HepG2 (cell line): ENCODE measurements around the gene SKIDA1. TPM values are rescaled to one million over a fixed set of nuclear protein-coding genes. Genes with fewer than 3 reads are reported as not detected.
A peak's percentile ranks its signal among the peaks of the same experiment; 100 is the strongest.

Experiments used
- CHCHD3 ChIP-seq: sonication (generic); formaldehyde crosslinking; IDR thresholded peaks from 2 replicates; pipeline ENCODE4 v1.8.0; 2022; ENCODE audit warnings: mild to moderate bottlenecking, missing genetic modification reagents, moderate library complexity
- HBP1 ChIP-seq: IDR thresholded peaks from 2 replicates; pipeline ENCODE4 v1.6.1; 2016; ENCODE audit warnings: low read depth, control low read depth
- HIVEP1 ChIP-seq: sonication (generic); formaldehyde crosslinking; IDR thresholded peaks from 2 replicates; pipeline ENCODE4 v1.4.0; 2020; ENCODE audit warnings: mild to moderate bottlenecking, missing genetic modification reagents
- HMG20B ChIP-seq: conservative IDR thresholded peaks from 2 replicates; pipeline ENCODE4 v1.6.1; 2016; ENCODE audit warnings: missing genetic modification reagents, missing compliant biosample characterization
- HNRNPK ChIP-seq: fragments of 200-400 bp; formaldehyde crosslinking; IDR thresholded peaks from 2 replicates; pipeline ENCODE4 v1.6.1; 2018; ENCODE audit warnings: low read length, low read depth, moderate library complexity, mild to moderate bottlenecking; ENCODE audit not compliant: poor library complexity, severe bottlenecking
- KAT7 ChIP-seq: IDR thresholded peaks from 2 replicates; pipeline ENCODE4 v1.6.1; 2018; ENCODE audit warnings: borderline replicate concordance, missing compliant biosample characterization
- KDM5B ChIP-seq: sonication (generic); formaldehyde crosslinking; IDR thresholded peaks from 2 replicates; pipeline ENCODE4 v1.4.0; 2020; ENCODE audit warnings: missing genetic modification reagents, mild to moderate bottlenecking, borderline replicate concordance
- PAX8 ChIP-seq: sonication (generic); formaldehyde crosslinking; IDR thresholded peaks from 2 replicates; pipeline ENCODE4 v1.8.0; 2022; ENCODE audit warnings: mild to moderate bottlenecking, missing genetic modification reagents, borderline replicate concordance
- POLR2AphosphoS2 ChIP-seq: IDR thresholded peaks from 2 replicates; pipeline ENCODE4 v1.6.1; 2011; ENCODE audit warnings: low read depth, low read length, improper control_type of control experiment
- RARG ChIP-seq: sonication (generic); formaldehyde crosslinking; IDR thresholded peaks from 2 replicates; pipeline ENCODE4 v1.4.0; 2020; ENCODE audit warnings: low read depth, mild to moderate bottlenecking, missing genetic modification reagents
- RFX3 ChIP-seq: IDR thresholded peaks from 2 replicates; pipeline ENCODE4 v1.6.1; 2016; ENCODE audit warnings: missing biosample characterization, missing genetic modification reagents
- TAF15 ChIP-seq: fragments of 200-400 bp; formaldehyde crosslinking; IDR thresholded peaks from one replicate; pipeline ENCODE4 v1.6.1; 2018; ENCODE audit warnings: mild to moderate bottlenecking, low read depth, low read length; ENCODE audit not compliant: poor library complexity, severe bottlenecking
- TARDBP ChIP-seq: sonication (generic); formaldehyde crosslinking; IDR thresholded peaks from 2 replicates; pipeline ENCODE4 v1.8.0; 2022; ENCODE audit warnings: mild to moderate bottlenecking, missing genetic modification reagents
- ZIK1 ChIP-seq: sonication (generic); formaldehyde crosslinking; IDR thresholded peaks from 2 replicates; pipeline ENCODE4 v1.5.0; 2020; ENCODE audit warnings: mild to moderate bottlenecking, low read depth, missing genetic modification reagents, borderline replicate concordance
- ZNF230 ChIP-seq: sonication (generic); formaldehyde crosslinking; IDR thresholded peaks from 2 replicates; pipeline ENCODE4 v1.4.0; 2020; ENCODE audit warnings: mild to moderate bottlenecking, missing genetic modification reagents
- ZNF318 ChIP-seq: sonication (generic); formaldehyde crosslinking; IDR thresholded peaks from 2 replicates; pipeline ENCODE4 v1.4.0; 2020; ENCODE audit warnings: mild to moderate bottlenecking, missing genetic modification reagents
- ZNF354B ChIP-seq: sonication (generic); formaldehyde crosslinking; IDR thresholded peaks from 2 replicates; pipeline ENCODE4 v1.8.0; 2022; ENCODE audit warnings: mild to moderate bottlenecking, missing genetic modification reagents
- ZNF761 ChIP-seq: sonication (generic); formaldehyde crosslinking; conservative IDR thresholded peaks from 2 replicates; pipeline ENCODE4 v1.4.0; 2020; ENCODE audit warnings: mild to moderate bottlenecking, missing genetic modification reagents
- ZNF841 ChIP-seq: sonication (generic); formaldehyde crosslinking; IDR thresholded peaks from 2 replicates; pipeline ENCODE4 v1.8.1; 2023; ENCODE audit warnings: missing genetic modification reagents, borderline replicate concordance
- ZNF879 ChIP-seq: sonication (generic); formaldehyde crosslinking; IDR thresholded peaks from 2 replicates; pipeline ENCODE4 v1.8.1; 2023; ENCODE audit warnings: missing genetic modification reagents
- polyA plus RNA-seq, 8 experiments: library from polyadenylated mRNA; depleted of rRNA in 3 of 8; stranded (reverse) in 7 of 8; unstranded in 1 of 8; fragments of >200 nt; fragmentation: Illumina TruSeq in 4 of 8; extraction: Trizol in 4 of 8; gene quantifications; 2 replicates each; pipeline versions ENCODE4 v1.2.1 to v1.2.3, GENCODE V29; 2011 to 2016; ENCODE audit warnings: low read depth in 4 of 8, missing spikeins in 1 of 8, mixed read lengths in 1 of 8; ENCODE audit not compliant: insufficient read depth in 1 of 8
- total RNA-seq, 5 experiments: library from RNA; depleted of rRNA; stranded (reverse); fragments of >200 nt; fragmentation: Illumina TruSeq; extraction: Trizol; gene quantifications; 2 replicates each; pipeline ENCODE4 v1.2.3, GENCODE V29; 2016; ENCODE audit warnings: low read depth in 1 of 5

SKIDA1 gene
- total and polyA plus RNA-seq, 2 of the 13 experiments (the other 11 are each of a cell fraction or from before 2014, with no cell fraction given): 0.73 to 1.5 TPM

- TF ChIP-seq HMG20B (CRISPR knock-in tag): no peak
- TF ChIP-seq KAT7 (CRISPR knock-in tag): no peak
- TF ChIP-seq ZNF879 (CRISPR knock-in tag): no peak
- TF ChIP-seq ZNF318 (CRISPR knock-in tag): no peak
- 0 out of 2 replicates have a peak, but pooled peaks have one; percentile 18 for TF ChIP-seq ZNF230
- no peak for TF ChIP-seq HIVEP1 (CRISPR knock-in tag)
- TF ChIP-seq TARDBP: no peak
- 0 out of 2 replicates have a peak, but pooled peaks have one; percentile 11 for TF ChIP-seq ZNF761
- no peak for TF ChIP-seq PAX8
- TF ChIP-seq POLR2AphosphoS2: no peak
- TF ChIP-seq ZNF841 (CRISPR knock-in tag): no peak
- no peak for TF ChIP-seq KDM5B (CRISPR knock-in tag)
- TF ChIP-seq HNRNPK: no peak
- TF ChIP-seq RFX3 (CRISPR knock-in tag): no peak
- no peak for TF ChIP-seq HBP1 (CRISPR knock-in tag)
- no peak for TF ChIP-seq ZIK1 (CRISPR knock-in tag)
- no peak for TF ChIP-seq RARG (CRISPR knock-in tag)
- TF ChIP-seq ZNF354B (CRISPR knock-in tag): no peak
- 0 out of 2 replicates have a peak, but pooled peaks have one; percentile 19 for TF ChIP-seq CHCHD3
- no peak for TF ChIP-seq TAF15
Measured at GRCh38 chr10:21515361-21516241, 9.9 kb downstream of the SKIDA1 start (continued).
